Stimulated activated CD8-positive, alpha-beta memory T cell treated with anti-CD3 and anti-CD28 coated beads, Interleukin-7, amount 100 ng/mL, for 48 hours (primary cell): ENCODE data around the gene RNASEH2C.
"Not testable (repeated sequence)": the region's sequence is repeated elsewhere in the genome, so short reads cannot be mapped to it uniquely, and the experiment has no call there.

Experiments used
- DNase-seq, 2 donors: peaks; one replicate each; pipeline ENCODE4 v3.0.0-alpha.2; 2020; ENCODE audit warnings: low read depth in 1 of 2; ENCODE audit errors: extremely low read depth in 1 of 2

Gene RNASEH2C

GRCh38 chr11:65717906-65718305 lies 2.7 kb downstream of the RNASEH2C start:
- DNase-seq, result no peak

- no peak for DNase-seq
Observed at GRCh38 chr11:65716774-65717405, 3.7 kb downstream of the RNASEH2C start.

- no peak for DNase-seq
Observed at GRCh38 chr11:65716302-65716701, 4.3 kb downstream of the RNASEH2C start.

- DNase-seq, result no peak
Observed at GRCh38 chr11:65714433-65714832, 6.2 kb downstream of the RNASEH2C start.

- no peak for DNase-seq
Observed at GRCh38 chr11:65713212-65713969, 7.2 kb downstream of the RNASEH2C start.

GRCh38 chr11:65712633-65713076 lies 7.9 kb downstream of the RNASEH2C start:
- no peak for DNase-seq

GRCh38 chr11:65711785-65712632 lies 8.6 kb downstream of the RNASEH2C start, which contains the start of gene KAT5:
TSS of gene KAT5 (plus strand) at chr11:65712252. CDS start at chr11:65712268, 16 bp downstream.
- DNase-seq, result peak; percentile 94 to 98

- no peak for DNase-seq
Observed at GRCh38 chr11:65710421-65710820, 10.2 kb downstream of the RNASEH2C start.

GRCh38 chr11:65709661-65710060 lies 10.9 kb downstream of the RNASEH2C start:
- DNase-seq, result no peak

GRCh38 chr11:65708451-65708850 lies 12.1 kb downstream of the RNASEH2C start:
- no peak for DNase-seq

- DNase-seq, result not testable (repeated sequence)
Observed at GRCh38 chr11:65707002-65707401, 13.6 kb downstream of the RNASEH2C start.

GRCh38 chr11:65706303-65706763 lies 14.3 kb downstream of the RNASEH2C start:
- DNase-seq, result peak; percentile 60 to 74

- DNase-seq, result no peak
Observed at GRCh38 chr11:65703846-65704245, 16.8 kb downstream of the RNASEH2C start.

GRCh38 chr11:65701686-65702085 lies 18.9 kb downstream of the RNASEH2C start:
- no peak for DNase-seq

GRCh38 chr11:65700399-65700798 lies 20.2 kb downstream of the RNASEH2C start:
- no peak for DNase-seq

- no peak for DNase-seq
Observed at GRCh38 chr11:65699306-65699705, 21.3 kb downstream of the RNASEH2C start.

GRCh38 chr11:65698205-65698604 lies 22.4 kb downstream of the RNASEH2C start:
- DNase-seq, result no peak

GRCh38 chr11:65696802-65697552 lies 23.6 kb downstream of the RNASEH2C start:
- no peak for DNase-seq

GRCh38 chr11:65695459-65696241 lies 24.9 kb downstream of the RNASEH2C start:
- no peak for DNase-seq

- DNase-seq, result no peak
Observed at GRCh38 chr11:65692367-65692766, 28.2 kb downstream of the RNASEH2C start.
